Stimulated activated CD8-positive, alpha-beta memory T cell treated with anti-CD3 and anti-CD28 coated beads, Interleukin-15, amount 100 ng/mL, for 24 hours (primary cell): Measurements from ENCODE around the gene LAG3.

Experiments
- DNase-seq: peaks from one replicate; pipeline ENCODE4 v3.0.0-alpha.2; 2020; ENCODE audit warnings: low read depth

Gene LAG3

GRCh38 chr12:6772726-6773589, 638 bp downstream of the LAG3 start:
- DNase-seq: no peak

- no peak for DNase-seq
These were observed 1.5 kb downstream of the LAG3 start for GRCh38 chr12:6773590-6774351.

GRCh38 chr12:6774499-6775062, 2.3 kb downstream of the LAG3 start:
- no peak for DNase-seq

- no peak for DNase-seq
These were observed 3.2 kb downstream of the LAG3 start for GRCh38 chr12:6775185-6776174.

GRCh38 chr12:6777386-6777785, 5.1 kb downstream of the LAG3 start:
- no peak for DNase-seq

- no peak for DNase-seq
These were observed 5.9 kb downstream of the LAG3 start for GRCh38 chr12:6778217-6778573.

GRCh38 chr12:6778574-6779550, 6.5 kb downstream of the LAG3 start:
- peak; percentile 65 for DNase-seq

GRCh38 chr12:6779708-6780432, 7.5 kb downstream of the LAG3 start:
- DNase-seq: no peak

- no peak for DNase-seq
These were observed 8.3 kb downstream of the LAG3 start for GRCh38 chr12:6780573-6780972.

GRCh38 chr12:6782119-6782518, 9.8 kb downstream of the LAG3 start:
- DNase-seq: no peak

GRCh38 chr12:6782850-6783566, 10.7 kb downstream of the LAG3 start:
- no peak for DNase-seq

- no peak for DNase-seq
These were observed 11.5 kb downstream of the LAG3 start for GRCh38 chr12:6783828-6784227.

- no peak for DNase-seq
These were observed 12.0 kb downstream of the LAG3 start for GRCh38 chr12:6784296-6784695.

GRCh38 chr12:6784761-6785160, 12.4 kb downstream of the LAG3 start:
- DNase-seq: no peak

GRCh38 chr12:6786416-6787094, 14.2 kb downstream of the LAG3 start:
- DNase-seq: no peak

- DNase-seq: no peak
These were observed 15.0 kb downstream of the LAG3 start for GRCh38 chr12:6787309-6787708.

GRCh38 chr12:6788972-6789924, 16.9 kb downstream of the LAG3 start, which contains the start of gene CD4:
TSS of gene CD4 (plus strand) at chr12:6789528. CDS start at chr12:6800139, 10,611 bp downstream.
- no peak for DNase-seq
